GM18909 (cell line): ENCODE data around the gene ENOPH1.
A peak's percentile ranks its signal among the peaks of the same experiment; 100 is the strongest.
"Not testable (repeated sequence)": the region's sequence is repeated elsewhere in the genome, so short reads cannot be mapped to it uniquely, and the experiment has no call there.

Source experiments
- ATAC-seq: cut with Tn5 transposase; IDR thresholded peaks from one replicate; pipeline ENCODE4 v1.9.1; 2021; ENCODE audit warnings: mild to moderate bottlenecking; ENCODE audit not compliant: unreplicated experiment, poor library complexity

ENOPH1 gene

DNA sequence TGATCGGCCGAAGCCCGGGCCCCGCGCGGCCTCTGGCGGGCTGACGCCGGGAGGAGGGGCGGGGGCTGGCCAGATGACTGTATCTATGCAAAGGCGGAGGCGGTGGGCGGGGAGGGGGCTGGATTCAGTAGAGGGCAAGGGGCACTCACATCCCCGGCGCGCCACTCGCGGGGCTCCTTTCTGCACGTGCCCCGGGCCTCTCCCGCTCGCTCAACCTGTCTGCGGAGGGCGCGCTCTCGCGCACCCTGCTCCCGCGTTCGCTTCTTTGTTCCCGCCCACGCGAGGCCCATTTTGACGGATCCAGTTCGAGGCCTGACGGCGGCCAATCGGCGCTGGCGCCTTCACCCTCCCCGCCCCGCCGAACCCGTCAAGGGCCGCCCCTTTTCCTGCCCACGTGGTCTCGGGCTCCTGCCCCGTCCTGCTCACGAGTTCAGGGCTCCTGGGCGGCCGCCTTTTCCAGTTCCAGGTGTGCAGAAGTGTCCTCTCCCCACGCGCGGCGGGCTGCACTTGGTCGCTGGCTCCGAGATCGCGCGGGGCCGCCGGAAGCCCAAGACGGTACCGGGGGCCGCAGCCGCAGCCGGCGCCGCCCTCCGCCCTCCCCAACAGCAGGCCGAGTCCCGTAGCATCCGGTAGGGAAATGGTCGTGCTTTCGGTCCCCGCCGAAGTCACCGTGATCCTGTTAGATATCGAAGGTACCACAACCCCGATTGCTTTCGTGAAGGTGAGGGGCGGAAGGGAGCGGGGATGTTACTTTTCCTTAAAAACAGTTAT lies at the start of gene ENOPH1, which contains the start of gene HNRNPDL:
ENOPH1 (plus strand) TSS at position 398 of the 771 bp plus-strand sequence; CDS start at position 638, 240 bp downstream.
HNRNPDL (minus strand) TSS at position 270 of the 771 bp plus-strand sequence. CDS start 772 bp downstream, outside the sequence.
- peak; percentile 76 for ATAC-seq

DNA sequence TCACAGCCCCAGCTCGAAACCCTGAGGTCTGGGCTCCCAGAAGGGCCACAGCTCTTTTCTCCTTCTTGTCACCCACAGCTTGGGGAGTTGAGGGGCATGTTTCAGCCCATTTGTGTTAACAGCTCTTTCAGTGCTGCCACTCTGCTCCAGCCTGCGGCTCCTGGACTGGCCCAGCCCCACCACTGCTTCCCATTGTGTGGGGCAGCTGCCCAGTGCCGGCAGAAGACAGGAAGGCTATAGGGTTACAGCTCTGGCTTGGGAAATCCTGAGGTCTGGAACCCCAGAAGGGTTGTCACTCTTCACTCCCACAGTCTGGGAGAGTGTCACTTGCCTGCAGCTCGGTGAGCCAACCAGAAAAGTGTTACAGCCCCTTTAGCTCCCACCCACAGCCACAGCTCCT lies 49.6 kb upstream of the ENOPH1 start:
- no peak for ATAC-seq

DNA sequence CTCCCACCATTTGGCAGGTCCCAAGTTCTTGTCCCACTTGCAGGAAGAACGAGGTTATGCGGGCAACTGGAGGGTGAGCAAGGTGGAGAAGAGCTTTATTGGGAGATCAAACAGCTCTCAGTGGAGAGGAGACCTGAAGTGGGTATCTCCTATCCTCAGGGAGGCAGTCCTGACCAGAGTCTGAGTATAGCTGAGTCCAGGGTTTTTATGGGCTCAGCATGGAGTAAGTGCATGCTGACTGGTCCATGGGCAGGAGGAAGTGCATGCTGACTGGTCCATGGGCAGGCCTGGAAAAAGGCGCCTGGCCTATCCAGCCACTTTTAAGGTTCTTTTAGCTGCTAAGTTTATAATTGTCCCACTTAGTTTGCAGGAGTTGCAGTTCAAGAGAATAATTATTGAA lies 49.2 kb upstream of the ENOPH1 start:
- ATAC-seq = no peak

DNA sequence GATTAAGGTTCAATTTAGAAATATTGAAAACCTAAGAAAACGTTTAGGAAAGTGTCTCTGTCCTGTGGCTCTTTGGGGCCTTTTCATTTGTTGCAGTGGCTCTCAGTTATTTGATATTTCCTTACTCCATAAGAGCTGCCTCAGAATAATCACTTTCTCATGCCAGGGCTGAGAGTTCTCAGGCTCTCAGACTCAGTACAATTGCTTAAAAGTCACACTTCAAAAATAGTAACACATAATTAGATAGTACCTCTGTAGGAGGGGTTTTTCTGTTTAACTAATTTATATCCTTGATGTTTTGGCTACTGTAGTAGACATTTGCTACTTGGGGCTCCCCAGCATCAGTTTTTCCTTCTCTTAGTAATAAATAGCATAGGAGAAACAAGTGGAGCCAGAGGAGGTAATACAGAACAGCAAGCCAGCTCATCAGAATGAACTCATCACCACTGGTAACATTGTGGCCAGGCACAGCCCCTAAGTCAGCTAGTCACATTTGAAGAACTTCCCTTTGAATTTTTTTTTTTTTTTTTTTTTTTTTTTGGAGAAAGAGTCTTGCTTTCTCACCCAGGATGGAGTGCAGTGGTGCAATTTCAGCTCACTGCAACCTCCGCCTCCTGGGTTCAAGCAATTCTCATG lies 48.6 kb upstream of the ENOPH1 start:
- ATAC-seq = no peak

DNA sequence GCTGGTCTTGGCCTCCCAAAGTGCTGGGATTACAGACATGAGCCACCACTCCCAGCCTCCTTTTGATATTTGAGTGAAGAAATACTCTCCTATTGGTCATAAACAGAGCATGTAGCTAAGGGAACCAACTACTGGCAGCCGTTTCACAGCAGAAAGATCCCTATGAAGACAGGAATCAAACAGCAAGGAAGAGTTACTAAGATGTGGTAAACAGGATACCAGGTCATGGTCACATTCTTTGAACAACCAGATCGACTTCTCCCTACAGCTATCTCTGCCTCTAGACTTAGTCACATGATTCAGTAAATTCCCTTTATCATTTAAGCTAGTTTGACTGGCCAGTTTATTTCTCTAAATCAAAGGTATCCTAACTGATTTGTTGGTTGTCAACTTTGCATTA lies 47.6 kb upstream of the ENOPH1 start:
- ATAC-seq = no peak

GRCh38 chr4:82386312-82386711 lies 44.1 kb upstream of the ENOPH1 start:
- not testable (repeated sequence) for ATAC-seq

DNA sequence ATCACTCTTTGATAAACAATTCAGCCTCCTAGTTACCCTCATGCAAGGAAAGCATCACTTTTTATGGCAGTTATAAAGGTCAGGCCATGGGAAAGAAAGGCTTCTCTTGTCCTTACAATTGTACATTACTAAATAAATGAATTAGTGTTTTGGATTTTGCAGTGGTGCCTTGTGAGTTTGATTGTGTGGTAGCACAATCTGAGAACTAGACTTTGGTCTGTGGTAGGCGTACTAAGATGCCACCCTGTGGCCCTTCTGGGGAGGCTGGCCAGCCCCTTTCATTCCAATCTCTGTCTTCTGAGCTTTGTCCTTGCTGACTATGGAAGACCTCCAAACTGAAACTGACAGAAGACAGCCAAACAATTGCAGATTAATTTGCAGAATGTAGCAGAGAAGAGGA lies 42.0 kb upstream of the ENOPH1 start:
- no peak for ATAC-seq

GRCh38 chr4:82390061-82390460 lies 40.3 kb upstream of the ENOPH1 start:
- not testable (repeated sequence) for ATAC-seq

DNA sequence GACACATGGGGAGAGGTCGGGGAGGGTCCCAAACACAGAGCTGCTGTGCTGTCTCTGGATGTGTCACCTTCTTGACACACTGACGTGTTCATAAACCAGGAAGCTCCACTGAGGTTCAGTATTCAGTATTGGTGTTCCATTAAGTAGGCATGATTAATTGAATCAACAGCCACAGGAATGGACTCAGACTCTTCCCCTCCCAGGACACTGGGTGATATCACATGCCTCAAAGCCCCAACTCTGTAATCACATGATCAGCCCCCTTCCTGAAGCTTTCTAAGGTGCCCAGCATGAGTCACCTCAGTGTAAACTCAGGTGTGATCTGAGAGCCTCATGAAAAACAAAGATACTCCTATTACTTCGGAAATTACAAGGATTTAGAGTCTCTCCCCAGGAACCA lies 35.5 kb upstream of the ENOPH1 start:
- no peak for ATAC-seq

- ATAC-seq = no peak
Measured at GRCh38 chr4:82397527-82397926, 32.9 kb upstream of the ENOPH1 start.

- peak; percentile 51 for ATAC-seq
Measured at GRCh38 chr4:82398263-82398662, 32.1 kb upstream of the ENOPH1 start.

DNA sequence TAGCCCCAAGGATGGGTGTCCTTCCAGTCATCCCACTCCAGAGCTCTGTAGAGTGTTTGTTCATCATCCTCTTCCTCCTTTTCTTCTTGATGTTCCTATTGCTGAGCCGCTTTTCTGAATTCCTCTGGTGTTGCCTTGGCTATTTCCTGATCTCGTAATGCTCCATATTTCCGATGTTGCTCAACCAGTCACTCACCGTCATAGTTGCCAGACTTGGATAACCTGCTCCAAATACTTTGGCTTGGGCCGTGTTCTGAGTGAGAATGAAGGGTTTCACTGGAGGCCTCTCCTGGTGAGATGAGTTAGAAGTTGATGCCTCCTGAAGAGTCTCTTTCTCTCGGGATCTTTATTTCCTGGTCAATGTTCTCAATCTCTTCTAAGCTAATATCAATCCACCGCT lies 28.8 kb upstream of the ENOPH1 start:
- ATAC-seq = no peak

DNA sequence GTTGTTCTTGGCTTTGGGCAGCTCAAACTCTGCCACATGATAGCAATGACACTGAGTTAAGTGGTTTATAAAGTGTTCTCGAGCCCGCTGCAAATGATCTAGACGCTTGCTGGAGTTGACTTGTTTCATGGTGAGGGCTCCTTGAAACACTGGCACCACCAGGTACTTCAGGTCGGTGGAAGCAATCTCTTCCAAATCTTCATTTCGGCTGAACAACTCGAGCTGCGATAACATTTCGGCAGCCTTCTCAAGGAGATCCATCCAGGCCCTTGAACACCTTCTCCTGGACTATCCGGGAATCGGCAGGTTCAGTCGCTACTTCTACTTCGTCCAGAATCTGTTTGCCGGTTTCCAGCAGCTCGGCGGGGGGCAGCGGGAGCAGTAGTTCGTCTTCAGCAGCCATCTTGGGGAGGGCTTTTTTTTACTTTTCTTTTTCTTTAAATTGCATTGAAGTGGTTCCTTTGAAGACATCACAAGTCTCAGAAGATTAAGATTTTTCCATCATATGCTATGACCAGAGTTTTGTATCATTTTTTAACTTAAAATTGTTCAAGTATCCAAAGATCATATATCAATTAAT lies 28.1 kb upstream of the ENOPH1 start:
- ATAC-seq = no peak

DNA sequence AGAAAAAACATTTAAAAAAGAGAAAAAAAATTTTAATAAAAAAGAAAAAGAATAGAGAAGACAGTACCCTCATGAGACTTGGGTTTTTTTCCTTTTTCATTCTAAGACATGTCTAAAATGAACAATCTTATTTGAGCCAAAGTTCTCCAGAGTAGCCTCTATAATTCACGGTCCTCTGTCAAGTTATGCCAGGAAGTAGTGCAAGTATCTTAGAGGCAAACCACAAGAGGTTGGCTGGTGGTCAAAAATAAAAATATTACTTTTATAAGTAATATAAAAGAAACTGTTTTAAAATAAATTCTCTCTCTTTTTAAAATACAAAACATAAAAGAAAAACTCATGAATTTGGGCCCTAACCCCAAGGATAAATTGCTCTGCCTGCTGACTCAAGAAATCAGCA lies 26.7 kb upstream of the ENOPH1 start:
- no peak for ATAC-seq

GRCh38 chr4:82415061-82415460 lies 15.3 kb upstream of the ENOPH1 start:
- ATAC-seq = not testable (repeated sequence)

DNA sequence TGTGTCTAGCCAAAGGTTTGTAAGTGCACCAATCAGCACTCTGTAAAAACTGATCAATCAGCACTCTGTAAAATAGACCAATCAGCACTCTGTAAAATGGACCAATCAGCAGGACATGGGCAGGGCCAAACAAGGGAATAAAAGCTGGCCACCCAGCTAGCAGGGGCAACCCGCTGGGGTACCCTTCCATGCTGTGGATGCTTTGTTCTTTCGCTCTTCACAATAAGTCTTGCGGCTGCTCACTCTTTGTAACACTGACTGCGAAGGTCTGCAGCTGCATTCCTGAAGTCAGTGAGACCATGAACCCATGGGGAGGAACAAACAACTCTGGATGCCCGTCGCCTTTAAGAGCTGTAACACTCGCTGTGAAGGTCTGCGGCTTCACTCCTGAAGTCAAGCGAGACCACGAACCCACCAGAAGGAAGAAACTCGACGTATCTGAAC lies 14.4 kb upstream of the ENOPH1 start:
- no peak for ATAC-seq

DNA sequence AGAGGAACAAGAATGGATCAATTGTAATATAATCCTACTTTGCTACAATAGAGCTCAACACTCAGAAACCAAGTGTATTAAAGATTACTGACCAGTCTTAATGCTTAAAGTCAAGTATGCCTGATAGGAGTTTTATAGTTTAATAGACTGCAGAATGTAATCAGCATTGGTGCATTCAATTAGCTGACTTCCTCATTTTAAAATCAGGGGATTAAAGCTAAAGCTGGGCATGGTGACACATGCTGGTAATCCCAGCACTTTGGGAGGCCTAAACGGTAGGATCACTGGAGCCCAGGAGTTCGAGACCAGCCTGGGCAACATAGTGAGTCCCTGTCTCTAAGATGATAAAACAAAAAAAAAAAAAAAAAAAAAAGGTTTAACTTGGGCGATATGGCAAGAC lies 10.9 kb upstream of the ENOPH1 start:
- no peak for ATAC-seq

GRCh38 chr4:82421796-82422560 lies 8.4 kb upstream of the ENOPH1 start:
- ATAC-seq = no peak

- no peak for ATAC-seq
Measured at GRCh38 chr4:82422616-82423015, 7.8 kb upstream of the ENOPH1 start.

DNA sequence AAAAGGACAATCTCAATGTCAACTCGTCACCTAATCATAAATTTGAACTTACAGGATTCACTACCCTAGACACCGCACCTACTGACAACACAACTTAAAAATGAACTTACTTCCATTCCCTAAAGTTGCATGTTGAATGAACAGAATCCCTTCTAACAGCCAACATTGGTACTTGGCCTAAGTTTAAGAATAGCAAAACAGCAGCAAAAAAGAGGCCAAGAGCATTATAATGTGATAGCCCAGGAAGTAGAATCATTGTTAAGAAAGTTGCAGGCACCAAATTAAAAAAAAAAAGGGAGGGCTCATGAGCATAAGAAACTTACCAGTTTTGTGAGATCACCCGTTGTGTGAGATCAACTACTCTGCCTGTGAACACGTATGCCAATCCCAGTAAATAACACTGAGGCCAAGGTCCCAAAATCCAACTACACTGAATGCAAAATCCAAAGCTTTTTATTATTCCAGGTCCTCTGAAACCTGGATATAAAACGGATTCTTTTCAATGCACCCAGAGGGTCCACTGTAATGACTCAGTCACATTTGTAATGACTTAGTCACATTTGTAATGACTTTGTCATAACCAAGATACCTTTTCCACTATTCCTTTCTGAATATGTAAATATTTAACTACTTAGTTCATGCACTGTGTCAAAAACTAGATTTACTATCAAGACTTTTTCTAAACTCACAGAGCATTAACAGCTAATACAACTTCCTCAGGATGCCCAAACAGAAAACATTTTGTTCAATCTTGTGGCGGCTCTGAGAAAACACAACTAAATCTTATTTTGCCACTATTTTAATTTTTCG lies 6.9 kb upstream of the ENOPH1 start:
- ATAC-seq = no peak
